ENCODE results near the gene TNFRSF4. TPM values are rescaled to one million over a fixed set of nuclear protein-coding genes. Genes with fewer than 3 reads are reported as not detected.

Gene TNFRSF4
- total RNA-seq, 1 donor from 2014 or later = 0.38 TPM

DNA sequence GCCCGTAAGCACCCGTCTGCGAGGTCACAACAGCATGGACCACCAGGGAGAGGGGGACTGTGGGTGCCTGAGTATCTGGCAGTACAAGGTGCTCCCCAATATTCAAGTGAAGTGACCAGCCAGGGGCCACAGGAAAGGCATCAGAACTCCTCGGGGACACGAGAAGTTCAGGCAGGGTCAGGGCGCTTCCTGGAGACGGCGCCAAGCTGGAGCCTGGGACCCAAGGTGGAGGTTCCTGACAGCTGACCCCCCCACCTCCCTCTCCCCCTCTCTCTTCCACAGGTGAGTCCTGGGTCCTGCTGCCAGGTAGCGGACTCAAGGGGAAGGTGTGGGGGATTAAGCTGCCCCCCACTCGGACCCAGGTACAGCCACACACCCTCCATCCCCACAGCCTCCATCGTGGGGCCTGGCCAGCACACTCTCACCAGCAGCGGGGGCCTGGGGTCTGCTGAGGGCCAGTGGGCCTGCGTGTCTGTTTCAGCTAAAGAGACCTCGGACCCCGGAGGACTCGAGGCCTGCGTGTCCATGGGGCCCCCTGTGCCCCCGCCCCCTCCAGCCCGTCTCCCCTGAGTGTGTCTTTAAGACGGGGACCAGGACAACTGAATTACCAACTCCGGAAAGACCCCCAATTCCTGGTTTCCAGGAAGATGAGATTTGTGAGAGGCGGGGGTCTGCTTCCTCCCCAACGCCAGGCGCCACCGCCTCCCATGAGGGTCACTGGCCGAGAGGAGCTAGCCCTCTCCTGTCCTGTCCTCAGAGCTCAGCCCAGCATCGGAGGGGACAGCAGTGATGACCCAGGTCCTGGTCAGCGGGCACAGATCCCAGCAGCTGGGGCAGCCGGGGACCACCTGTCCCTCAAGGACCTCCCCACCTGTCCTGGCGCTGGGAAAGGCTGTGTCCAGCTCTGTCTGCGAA lies 13.7 kb downstream of the TNFRSF4 start:
- no peaks in the 10 kb centered on the region for H3K9me3 Mint-ChIP-seq (ENCODE audit: low read depth)
- H3K36me3 Mint-ChIP-seq (ENCODE audit: insufficient read depth) = peaks cover under 1% of the 10 kb centered on the region
- no peak overlapping the region for H3K27ac Mint-ChIP-seq
- H3K4me3 Mint-ChIP-seq (ENCODE audit: low read depth) = peak overlapping the region; percentile 44
- H3K4me1 Mint-ChIP-seq (ENCODE audit: low read depth) = peaks cover 2% of the 10 kb centered on the region
- TF ChIP-seq, protein P1, sequence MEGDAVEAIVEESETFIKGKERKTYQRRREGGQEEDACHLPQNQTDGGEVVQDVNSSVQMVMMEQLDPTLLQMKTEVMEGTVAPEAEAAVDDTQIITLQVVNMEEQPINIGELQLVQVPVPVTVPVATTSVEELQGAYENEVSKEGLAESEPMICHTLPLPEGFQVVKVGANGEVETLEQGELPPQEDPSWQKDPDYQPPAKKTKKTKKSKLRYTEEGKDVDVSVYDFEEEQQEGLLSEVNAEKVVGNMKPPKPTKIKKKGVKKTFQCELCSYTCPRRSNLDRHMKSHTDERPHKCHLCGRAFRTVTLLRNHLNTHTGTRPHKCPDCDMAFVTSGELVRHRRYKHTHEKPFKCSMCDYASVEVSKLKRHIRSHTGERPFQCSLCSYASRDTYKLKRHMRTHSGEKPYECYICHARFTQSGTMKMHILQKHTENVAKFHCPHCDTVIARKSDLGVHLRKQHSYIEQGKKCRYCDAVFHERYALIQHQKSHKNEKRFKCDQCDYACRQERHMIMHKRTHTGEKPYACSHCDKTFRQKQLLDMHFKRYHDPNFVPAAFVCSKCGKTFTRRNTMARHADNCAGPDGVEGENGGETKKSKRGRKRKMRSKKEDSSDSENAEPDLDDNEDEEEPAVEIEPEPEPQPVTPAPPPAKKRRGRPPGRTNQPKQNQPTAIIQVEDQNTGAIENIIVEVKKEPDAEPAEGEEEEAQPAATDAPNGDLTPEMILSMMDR (IDR thresholded peaks at IDR 0.05; ENCODE audit: unreplicated experiment) = no peak
- peaks cover 4% of the 10 kb centered on the region for H3K27me3 Mint-ChIP-seq
- DNase-seq (ENCODE audit: low spot score, unreplicated experiment) = no peak

DNA sequence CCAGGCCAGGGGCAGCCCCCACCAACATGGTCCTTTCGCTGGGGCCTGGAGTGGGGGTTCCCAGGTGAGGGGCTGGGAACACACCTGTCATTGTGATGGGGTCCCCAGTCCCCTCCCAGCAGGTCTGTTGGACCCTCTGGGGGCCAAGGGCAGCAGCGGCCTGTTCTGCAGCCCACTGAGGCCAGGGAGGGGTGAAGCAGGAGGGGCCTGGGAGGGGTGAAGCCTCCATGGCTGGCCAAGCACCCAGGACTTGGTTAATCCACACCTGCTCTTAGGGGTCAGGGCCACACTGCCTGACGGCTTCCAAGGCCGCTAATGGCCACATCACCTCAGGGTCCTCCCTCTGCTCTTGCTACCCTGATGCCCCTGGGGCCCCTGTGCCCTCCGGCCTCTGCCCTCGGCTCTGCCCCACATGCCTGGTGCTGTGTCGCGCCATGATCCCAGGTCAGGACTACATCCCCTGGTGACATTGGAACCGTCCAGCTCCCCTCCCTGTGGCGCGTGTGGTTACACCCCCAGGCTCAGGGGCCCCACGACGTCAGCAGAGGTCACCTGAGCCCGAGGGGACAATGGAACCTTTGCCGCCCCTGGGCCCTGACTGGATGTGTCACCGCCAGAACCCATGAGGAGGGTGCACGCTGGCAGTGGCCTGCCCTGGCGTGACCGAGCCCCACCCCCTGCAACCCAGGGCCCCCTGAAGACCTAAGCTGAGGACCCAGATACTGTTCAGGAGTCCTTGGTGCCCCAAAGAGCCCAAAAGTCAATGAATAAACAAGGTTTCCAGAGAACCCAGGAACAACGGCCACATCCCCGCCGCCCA lies 14.6 kb downstream of the TNFRSF4 start:
- Mint-ChIP-seq H3K4me3 (ENCODE audit: low read depth) (peak overlapping the region; percentile 16), H3K36me3 (ENCODE audit: insufficient read depth) (peaks cover 7% of the 10 kb centered on the region), H3K4me1 (ENCODE audit: low read depth) (peaks cover 2% of the 10 kb centered on the region), H3K27me3 (peaks cover 4% of the 10 kb centered on the region), H3K27ac (no peak overlapping the region), H3K9me3 (ENCODE audit: low read depth) (peaks cover 6% of the 10 kb centered on the region)
- no peak for DNase-seq (ENCODE audit: low spot score, unreplicated experiment)
- TF ChIP-seq, protein P1 (IDR thresholded peaks at IDR 0.05; ENCODE audit: unreplicated experiment) = no peak

DNA sequence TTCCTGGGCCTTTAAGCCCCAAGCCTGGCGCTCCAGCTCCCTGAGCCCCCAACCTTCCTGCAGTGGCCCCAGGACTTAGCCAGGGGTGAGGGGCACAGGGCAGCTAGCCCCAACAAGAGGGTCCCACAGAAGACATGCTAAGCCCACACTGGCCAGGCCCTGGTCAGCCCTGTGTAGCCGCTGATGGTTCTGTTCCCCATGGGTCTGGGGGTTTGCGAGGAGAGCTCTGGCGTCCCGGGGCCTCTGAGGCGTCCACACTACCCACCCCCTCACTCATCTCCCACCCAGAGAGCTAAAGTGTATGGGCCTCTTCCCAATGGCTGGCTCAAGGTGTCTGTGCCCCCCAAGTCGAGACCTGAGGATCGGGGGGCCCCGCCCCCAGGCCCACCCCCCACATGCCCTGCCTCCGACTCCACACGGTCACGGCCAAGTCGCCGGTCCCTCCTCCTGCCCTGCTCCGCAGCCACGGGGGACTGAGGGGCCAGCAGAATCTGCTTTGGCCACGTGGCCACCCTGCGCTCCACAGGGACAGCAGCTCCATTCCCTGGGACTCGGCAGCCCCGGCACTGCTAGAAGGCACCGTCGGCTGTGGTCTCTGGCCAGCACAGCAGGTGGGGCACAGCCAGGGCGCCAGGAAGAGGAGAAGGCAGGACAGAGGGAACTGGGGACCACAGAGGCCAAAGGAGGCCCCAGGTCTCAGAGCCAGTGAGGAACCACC lies 15.4 kb downstream of the TNFRSF4 start:
- DNase-seq (ENCODE audit: low spot score, unreplicated experiment) = no peak
- TF ChIP-seq, protein P1 (IDR thresholded peaks at IDR 0.05; ENCODE audit: unreplicated experiment) = no peak
- Mint-ChIP-seq H3K27ac (no peak overlapping the region), H3K9me3 (ENCODE audit: low read depth) (peaks cover 9% of the 10 kb centered on the region), H3K4me1 (ENCODE audit: low read depth) (peaks cover 2% of the 10 kb centered on the region), H3K4me3 (ENCODE audit: low read depth) (no peak overlapping the region), H3K36me3 (ENCODE audit: insufficient read depth) (peaks cover 10% of the 10 kb centered on the region), H3K27me3 (peaks cover 4% of the 10 kb centered on the region)

DNA sequence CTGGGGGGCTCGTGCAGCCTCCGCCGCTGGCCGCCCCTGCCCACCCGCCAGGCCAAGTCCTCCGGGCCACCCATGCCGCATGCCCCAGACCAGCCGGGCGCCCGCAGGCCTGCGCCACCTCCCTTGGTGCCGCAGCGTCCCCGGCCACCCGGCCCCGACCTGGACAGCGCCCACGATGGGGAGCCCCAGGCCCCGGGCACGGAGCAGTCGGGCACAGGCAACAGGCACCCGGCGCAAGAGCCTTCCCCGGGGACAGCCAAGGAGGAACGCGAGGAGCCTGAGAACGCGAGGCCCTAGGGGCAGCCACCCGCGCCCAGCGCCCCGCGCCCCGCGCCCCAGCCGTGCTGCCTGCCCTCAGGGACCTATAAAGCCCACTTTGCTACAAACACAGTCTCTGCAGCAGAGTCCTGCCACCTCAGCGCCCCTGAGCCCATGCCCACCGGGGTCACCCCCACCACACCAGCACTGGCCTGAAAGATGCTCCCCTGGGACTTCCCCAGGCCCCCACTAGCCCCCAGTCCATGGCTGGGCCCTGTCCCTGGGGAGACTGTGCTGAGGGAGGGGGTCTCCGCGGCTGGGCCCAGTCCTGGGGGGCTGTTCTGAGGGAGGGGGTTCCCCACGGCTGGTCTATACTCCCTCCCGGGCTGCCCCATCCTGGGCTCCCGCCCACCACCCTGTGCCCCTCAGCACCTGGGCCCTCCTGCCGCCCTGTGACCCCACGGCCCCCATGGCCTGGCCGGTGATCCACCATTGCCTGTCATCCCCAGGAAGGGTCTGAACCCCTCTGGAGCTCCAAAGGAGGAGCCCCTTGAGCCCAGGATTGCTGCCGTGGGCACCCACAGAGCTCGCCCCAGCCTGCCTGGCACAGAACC lies 16.2 kb downstream of the TNFRSF4 start:
- peaks cover 10% of the 10 kb centered on the region for H3K36me3 Mint-ChIP-seq (ENCODE audit: insufficient read depth)
- H3K4me3 Mint-ChIP-seq (ENCODE audit: low read depth) = no peak overlapping the region
- TF ChIP-seq, protein P1 (IDR thresholded peaks at IDR 0.05; ENCODE audit: unreplicated experiment) = no peak
- H3K9me3 Mint-ChIP-seq (ENCODE audit: low read depth) = peaks cover 9% of the 10 kb centered on the region
- H3K27ac Mint-ChIP-seq = no peak overlapping the region
- H3K27me3 Mint-ChIP-seq = peaks cover 4% of the 10 kb centered on the region
- DNase-seq (ENCODE audit: low spot score, unreplicated experiment) = no peak
- peaks cover 2% of the 10 kb centered on the region for H3K4me1 Mint-ChIP-seq (ENCODE audit: low read depth)

Measured in progenitor cell of endocrine pancreas (in vitro differentiated cells).